HG03139 (cell line): ENCODE data around the gene MEX3D.
A peak's percentile ranks its signal among the peaks of the same experiment; 100 is the strongest.

Source experiments
- ATAC-seq: cut with Tn5 transposase; IDR thresholded peaks from one replicate; pipeline ENCODE4 v1.9.1; 2021; ENCODE audit not compliant: unreplicated experiment

MEX3D gene

GRCh38 chr19:1598777-1599459 lies 30.8 kb upstream of the MEX3D start:
- no peak for ATAC-seq

GRCh38 chr19:1593501-1593772 lies 25.3 kb upstream of the MEX3D start:
- ATAC-seq = no peak

GRCh38 chr19:1592755-1593500 lies 24.8 kb upstream of the MEX3D start, which contains the start of gene MBD3:
TSS of gene MBD3 (minus strand) at chr19:1592865. CDS start at chr19:1592631, 234 bp downstream.
- peak; percentile 59 for ATAC-seq

- ATAC-seq = peak; percentile 48
These were observed 24.1 kb upstream of the MEX3D start for GRCh38 chr19:1592024-1592754.

GRCh38 chr19:1591421-1592023 lies 23.4 kb upstream of the MEX3D start:
- ATAC-seq = no peak

GRCh38 chr19:1590641-1591397 lies 22.7 kb upstream of the MEX3D start:
- no peak for ATAC-seq

- ATAC-seq = no peak
These were observed 19.7 kb upstream of the MEX3D start for GRCh38 chr19:1587872-1588271.

- ATAC-seq = no peak
These were observed 17.1 kb upstream of the MEX3D start for GRCh38 chr19:1585243-1585580.

GRCh38 chr19:1584500-1585242 lies 16.5 kb upstream of the MEX3D start:
- no peak for ATAC-seq

- ATAC-seq = no peak
These were observed 14.1 kb upstream of the MEX3D start for GRCh38 chr19:1582201-1582600.

GRCh38 chr19:1580957-1581356 lies 12.8 kb upstream of the MEX3D start:
- ATAC-seq = no peak

- ATAC-seq = no peak
These were observed 12.3 kb upstream of the MEX3D start for GRCh38 chr19:1580382-1580781.

GRCh38 chr19:1579222-1579621 lies 11.1 kb upstream of the MEX3D start:
- no peak for ATAC-seq

- no peak for ATAC-seq
These were observed 9.9 kb upstream of the MEX3D start for GRCh38 chr19:1577929-1578618.

- no peak for ATAC-seq
These were observed 9.2 kb upstream of the MEX3D start for GRCh38 chr19:1577090-1577928.

GRCh38 chr19:1576242-1577089 lies 8.3 kb upstream of the MEX3D start:
- ATAC-seq = no peak

- no peak for ATAC-seq
These were observed 7.5 kb upstream of the MEX3D start for GRCh38 chr19:1575323-1576241.
